Measurements from ENCODE around the gene ME1.
"Not testable (repeated sequence)": the region's sequence is repeated elsewhere in the genome, so short reads cannot be mapped to it uniquely, and the experiment has no call there.

Gene ME1

DNA sequence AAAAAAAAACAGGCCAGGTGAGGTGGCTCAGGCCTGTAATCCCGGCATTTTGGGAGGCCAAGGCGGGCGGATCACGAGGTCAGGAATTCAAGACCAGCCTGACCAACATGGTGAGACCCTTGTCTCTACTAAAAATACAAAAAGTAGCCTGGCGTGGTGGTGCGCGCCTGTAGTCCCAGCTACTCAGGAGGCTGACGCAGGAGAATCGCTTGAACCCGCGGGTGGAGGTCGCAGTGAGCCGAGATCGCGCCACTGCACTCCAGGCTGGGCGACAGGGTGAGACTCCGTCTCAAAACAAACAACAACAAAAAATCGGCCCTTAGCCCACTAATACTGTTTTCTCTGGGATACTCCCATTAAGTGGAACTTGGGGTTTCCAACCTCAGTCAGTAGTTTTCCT, 238.9 kb downstream of the ME1 start:
- H3K4me1 ChIP-seq (ENCODE audit: control insufficient read depth in 5 of 5, insufficient read depth in 5 of 5, low read length in 5 of 5): peaks cover 0 to 37% (median 26%) of the 10 kb centered on the region in 5 donors
- H3K9me3 ChIP-seq (ENCODE audit: control insufficient read depth in 5 of 5, low read length in 5 of 5); H3K27me3 ChIP-seq (ENCODE audit: control insufficient read depth in 5 of 5, insufficient read depth in 4 of 5, low read length in 5 of 5): not testable (repeated sequence)
- H3K27ac ChIP-seq (ENCODE audit: low read depth, low read length): peak overlapping the region; percentile 91
- H3K9ac ChIP-seq (ENCODE audit: low read length in 5 of 5): peak overlapping the region; percentile 69 to 98 (median 92)
- H3K4me3 ChIP-seq (ENCODE audit: low read depth in 1 of 5, low read length in 5 of 5): peak overlapping the region; percentile 79 to 94 (median 94)
- peaks cover 4 to 18% (median 14%) of the 10 kb centered on the region in 5 donors for H3K36me3 ChIP-seq (ENCODE audit: control insufficient read depth in 5 of 5, insufficient read depth in 5 of 5, low read length in 5 of 5)

GRCh38 chr6:83190626-83191025, 240.2 kb downstream of the ME1 start:
- H3K36me3 ChIP-seq (ENCODE audit: control insufficient read depth in 5 of 5, insufficient read depth in 5 of 5, low read length in 5 of 5): peaks cover 13 to 24% (median 14%) of the 10 kb centered on the region in 5 donors
- H3K4me1 ChIP-seq (ENCODE audit: control insufficient read depth in 5 of 5, insufficient read depth in 5 of 5, low read length in 5 of 5): peaks cover 0 to 37% (median 26%) of the 10 kb centered on the region in 5 donors
- no peaks in the 10 kb centered on the region for H3K27me3 ChIP-seq (ENCODE audit: control insufficient read depth in 5 of 5, insufficient read depth in 4 of 5, low read length in 5 of 5)
- H3K9me3 ChIP-seq (ENCODE audit: control insufficient read depth in 5 of 5, low read length in 5 of 5): no peaks in the 10 kb centered on the region
- peak overlapping the region in 2 of 5 donors; percentile 56 to 73 for H3K9ac ChIP-seq (ENCODE audit: low read length in 5 of 5)
- H3K4me3 ChIP-seq (ENCODE audit: low read depth in 1 of 5, low read length in 5 of 5): peak overlapping the region in 1 of 5 donors; percentile 29
- H3K27ac ChIP-seq (ENCODE audit: low read depth, low read length): peak overlapping the region; percentile 78

- Histone ChIP-seq H3K9me3 (ENCODE audit: control insufficient read depth in 5 of 5, low read length in 5 of 5) (no peaks in the 10 kb centered on the region), H3K27me3 (ENCODE audit: control insufficient read depth in 5 of 5, insufficient read depth in 4 of 5, low read length in 5 of 5) (no peaks in the 10 kb centered on the region), H3K36me3 (ENCODE audit: control insufficient read depth in 5 of 5, insufficient read depth in 5 of 5, low read length in 5 of 5) (peaks cover 19 to 31% (median 23%) of the 10 kb centered on the region in 5 donors), H3K27ac (ENCODE audit: low read depth, low read length) (no peak overlapping the region), H3K4me3 (ENCODE audit: low read depth in 1 of 5, low read length in 5 of 5) (no peak overlapping the region), H3K9ac (ENCODE audit: low read length in 5 of 5) (no peak overlapping the region), H3K4me1 (ENCODE audit: control insufficient read depth in 5 of 5, insufficient read depth in 5 of 5, low read length in 5 of 5) (peaks cover 0 to 30% (median 16%) of the 10 kb centered on the region in 5 donors)
These were observed 242.3 kb downstream of the ME1 start for GRCh38 chr6:83188501-83188900.

DNA sequence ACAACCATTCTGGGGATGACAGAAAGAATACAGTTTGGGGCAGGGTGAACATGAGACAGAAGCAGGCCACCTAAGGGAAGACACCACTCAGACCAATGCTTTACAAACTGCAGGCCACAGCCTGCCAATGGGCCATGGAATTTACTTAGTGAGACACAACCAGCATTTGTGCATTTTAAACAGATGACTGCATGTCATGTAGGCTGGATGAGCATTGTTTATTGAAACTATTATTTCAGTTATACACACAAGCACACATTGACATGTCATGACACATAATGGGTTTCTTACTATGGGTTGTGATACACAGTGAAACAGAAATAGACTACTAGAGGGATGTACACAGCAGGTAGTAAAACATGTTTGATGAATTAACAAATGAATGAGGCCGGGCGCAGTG, 245.8 kb downstream of the ME1 start:
- no peak overlapping the region for H3K9ac ChIP-seq (ENCODE audit: low read length in 5 of 5)
- H3K9me3 ChIP-seq (ENCODE audit: control insufficient read depth in 5 of 5, low read length in 5 of 5): no peaks in the 10 kb centered on the region
- peak overlapping the region; percentile 76 for H3K27ac ChIP-seq (ENCODE audit: low read depth, low read length)
- peaks cover 44 to 57% (median 46%) of the 10 kb centered on the region in 5 donors for H3K36me3 ChIP-seq (ENCODE audit: control insufficient read depth in 5 of 5, insufficient read depth in 5 of 5, low read length in 5 of 5)
- peaks cover 0 to 8% (median 0%) of the 10 kb centered on the region in 5 donors for H3K4me1 ChIP-seq (ENCODE audit: control insufficient read depth in 5 of 5, insufficient read depth in 5 of 5, low read length in 5 of 5)
- H3K4me3 ChIP-seq (ENCODE audit: low read depth in 1 of 5, low read length in 5 of 5): no peak overlapping the region
- H3K27me3 ChIP-seq (ENCODE audit: control insufficient read depth in 5 of 5, insufficient read depth in 4 of 5, low read length in 5 of 5): no peaks in the 10 kb centered on the region

DNA sequence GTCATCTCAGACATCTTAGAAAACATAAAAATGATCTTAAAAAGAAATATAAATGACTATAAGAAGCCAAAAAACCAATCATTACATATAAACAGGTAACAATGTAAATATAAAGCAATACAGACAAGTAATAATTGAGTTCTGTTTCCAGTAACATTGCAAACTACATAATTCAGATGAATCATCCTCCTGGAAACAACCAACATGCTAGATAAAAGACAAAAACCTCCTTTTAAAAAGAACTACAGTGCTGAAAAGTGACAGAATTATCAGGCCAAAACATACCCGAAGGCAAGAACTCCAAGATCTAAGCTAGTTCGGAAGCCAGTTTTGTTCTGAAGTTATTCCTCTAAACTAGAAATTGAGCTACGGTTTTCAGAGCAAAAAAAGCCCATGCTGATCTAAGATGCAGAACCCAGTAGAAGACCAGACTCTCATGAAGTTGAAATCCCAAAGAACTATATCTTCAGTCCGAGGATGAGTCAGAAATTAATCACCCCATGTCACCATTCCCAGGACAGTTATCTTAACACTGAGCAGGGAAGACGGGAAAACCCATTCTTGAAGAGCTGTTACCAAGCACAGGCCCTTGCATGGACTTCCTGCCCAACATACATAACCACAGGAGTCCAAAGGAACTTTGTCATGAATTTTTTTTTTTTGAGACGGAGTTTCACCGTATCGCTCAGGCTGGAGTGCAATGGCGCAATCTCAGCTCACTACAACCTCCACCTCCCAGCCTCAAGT, 247.6 kb downstream of the ME1 start:
- H3K4me3 ChIP-seq (ENCODE audit: low read depth in 1 of 5, low read length in 5 of 5): no peak overlapping the region
- H3K4me1 ChIP-seq (ENCODE audit: control insufficient read depth in 5 of 5, insufficient read depth in 5 of 5, low read length in 5 of 5): peaks cover 0 to 4% (median 0%) of the 10 kb centered on the region in 5 donors
- H3K27me3 ChIP-seq (ENCODE audit: control insufficient read depth in 5 of 5, insufficient read depth in 4 of 5, low read length in 5 of 5): no peaks in the 10 kb centered on the region
- no peaks in the 10 kb centered on the region for H3K9me3 ChIP-seq (ENCODE audit: control insufficient read depth in 5 of 5, low read length in 5 of 5)
- H3K27ac ChIP-seq (ENCODE audit: low read depth, low read length): peak overlapping the region; percentile 76
- no peak overlapping the region for H3K9ac ChIP-seq (ENCODE audit: low read length in 5 of 5)
- H3K36me3 ChIP-seq (ENCODE audit: control insufficient read depth in 5 of 5, insufficient read depth in 5 of 5, low read length in 5 of 5): peaks cover 49 to 60% (median 52%) of the 10 kb centered on the region in 5 donors

DNA sequence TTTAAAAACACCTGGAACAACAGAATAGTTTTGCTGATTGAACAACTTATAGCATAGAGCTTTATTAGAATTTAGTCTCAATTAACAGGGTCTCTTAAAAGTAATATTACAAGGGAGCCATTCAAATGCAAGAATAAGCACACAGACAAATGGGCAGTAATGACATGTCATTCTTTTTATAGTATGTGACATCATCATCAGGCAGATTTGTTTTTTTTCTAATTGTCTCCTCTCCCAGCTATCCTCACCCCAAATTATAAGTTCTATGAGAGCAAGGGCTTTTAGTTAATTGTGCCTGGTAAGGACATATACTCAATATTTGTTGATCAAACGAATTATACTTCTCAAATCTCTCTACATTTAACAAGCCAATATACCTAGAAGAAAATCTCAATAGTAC, 248.7 kb downstream of the ME1 start:
- H3K4me1 ChIP-seq (ENCODE audit: control insufficient read depth in 5 of 5, insufficient read depth in 5 of 5, low read length in 5 of 5): peaks cover 0 to 1% (median 0%) of the 10 kb centered on the region in 5 donors
- no peak overlapping the region for H3K4me3 ChIP-seq (ENCODE audit: low read depth in 1 of 5, low read length in 5 of 5)
- H3K27me3 ChIP-seq (ENCODE audit: control insufficient read depth in 5 of 5, insufficient read depth in 4 of 5, low read length in 5 of 5): no peaks in the 10 kb centered on the region
- H3K27ac ChIP-seq (ENCODE audit: low read depth, low read length): peak overlapping the region; percentile 76
- H3K9me3 ChIP-seq (ENCODE audit: control insufficient read depth in 5 of 5, low read length in 5 of 5): no peaks in the 10 kb centered on the region
- peaks cover 56 to 69% (median 59%) of the 10 kb centered on the region in 5 donors for H3K36me3 ChIP-seq (ENCODE audit: control insufficient read depth in 5 of 5, insufficient read depth in 5 of 5, low read length in 5 of 5)
- no peak overlapping the region for H3K9ac ChIP-seq (ENCODE audit: low read length in 5 of 5)

DNA sequence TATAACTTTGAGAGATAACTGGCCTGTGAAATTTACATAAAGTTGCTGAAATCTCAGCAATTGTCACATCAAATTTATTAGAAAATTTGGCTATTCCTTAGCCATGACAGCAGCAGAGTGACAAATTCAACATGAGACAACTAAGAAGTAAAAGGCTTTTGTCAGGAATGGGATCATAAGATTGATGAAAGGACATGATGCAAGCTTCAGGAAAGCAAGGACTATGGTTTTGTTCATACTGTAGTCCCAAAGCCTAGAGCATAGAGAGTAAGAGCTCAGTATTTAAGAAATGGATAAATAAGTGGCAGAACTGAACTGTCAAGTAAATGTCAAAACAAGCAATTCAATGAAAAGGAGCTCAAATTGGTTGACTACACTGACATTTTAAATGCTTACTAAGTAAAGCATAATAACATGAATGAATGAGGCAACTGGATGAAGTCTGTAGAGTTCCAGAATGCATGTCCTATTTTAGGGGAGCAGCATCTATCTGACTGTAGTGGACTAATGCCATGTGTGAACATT, 250.4 kb downstream of the ME1 start:
- no peaks in the 10 kb centered on the region for H3K27me3 ChIP-seq (ENCODE audit: control insufficient read depth in 5 of 5, insufficient read depth in 4 of 5, low read length in 5 of 5)
- no peak overlapping the region for H3K9ac ChIP-seq (ENCODE audit: low read length in 5 of 5)
- no peak overlapping the region for H3K27ac ChIP-seq (ENCODE audit: low read depth, low read length)
- H3K36me3 ChIP-seq (ENCODE audit: control insufficient read depth in 5 of 5, insufficient read depth in 5 of 5, low read length in 5 of 5): peaks cover 53 to 75% (median 69%) of the 10 kb centered on the region in 5 donors
- no peaks in the 10 kb centered on the region for H3K4me1 ChIP-seq (ENCODE audit: control insufficient read depth in 5 of 5, insufficient read depth in 5 of 5, low read length in 5 of 5)
- H3K9me3 ChIP-seq (ENCODE audit: control insufficient read depth in 5 of 5, low read length in 5 of 5): no peaks in the 10 kb centered on the region
- no peak overlapping the region for H3K4me3 ChIP-seq (ENCODE audit: low read depth in 1 of 5, low read length in 5 of 5)

DNA sequence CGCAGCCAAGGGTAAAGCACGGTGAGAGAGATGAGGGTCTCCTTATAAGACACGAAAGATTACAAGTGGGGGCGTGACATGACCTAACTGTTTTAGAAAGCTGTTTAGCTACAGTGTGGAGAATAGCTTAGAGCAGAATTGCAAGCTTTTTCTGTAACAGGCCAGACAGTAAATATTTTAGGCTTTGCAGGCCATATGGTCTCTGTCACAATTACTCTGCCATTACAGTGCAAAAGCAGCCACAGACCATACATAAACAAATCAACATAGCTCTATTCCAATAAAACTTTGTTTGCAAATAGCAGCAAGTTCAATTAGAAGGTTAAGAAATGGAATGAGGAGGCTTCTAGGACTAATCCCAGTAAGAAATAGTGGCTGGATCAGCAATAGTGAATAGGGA, 254.6 kb downstream of the ME1 start:
- Histone ChIP-seq H3K27me3 (ENCODE audit: control insufficient read depth in 5 of 5, insufficient read depth in 4 of 5, low read length in 5 of 5) (no peaks in the 10 kb centered on the region), H3K4me1 (ENCODE audit: control insufficient read depth in 5 of 5, insufficient read depth in 5 of 5, low read length in 5 of 5) (no peaks in the 10 kb centered on the region), H3K27ac (ENCODE audit: low read depth, low read length) (no peak overlapping the region), H3K9me3 (ENCODE audit: control insufficient read depth in 5 of 5, low read length in 5 of 5) (no peaks in the 10 kb centered on the region), H3K4me3 (ENCODE audit: low read depth in 1 of 5, low read length in 5 of 5) (no peak overlapping the region), H3K36me3 (ENCODE audit: control insufficient read depth in 5 of 5, insufficient read depth in 5 of 5, low read length in 5 of 5) (peaks cover 62 to 89% (median 76%) of the 10 kb centered on the region in 5 donors), H3K9ac (ENCODE audit: low read length in 5 of 5) (peak overlapping the region in 1 of 5 donors; percentile 62)

DNA sequence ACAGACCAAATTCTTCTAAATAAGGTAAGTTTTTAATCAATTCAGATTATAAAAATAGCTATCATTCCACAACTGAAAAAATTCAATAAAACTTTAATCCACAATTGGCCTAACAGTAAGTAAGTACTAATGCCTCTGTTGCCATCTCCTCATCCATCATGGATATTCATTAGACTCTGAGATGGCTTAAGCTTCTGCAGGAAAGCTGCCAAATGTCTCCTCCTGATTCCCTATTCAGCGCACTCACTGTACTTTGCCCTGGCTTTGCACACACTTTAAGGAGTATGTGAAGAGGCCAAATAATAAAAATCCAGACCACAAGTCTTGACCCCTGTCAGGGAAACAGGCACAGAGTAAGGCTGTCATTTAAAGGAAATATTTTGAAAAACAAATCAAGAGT, 261.3 kb downstream of the ME1 start:
- Histone ChIP-seq H3K27ac (ENCODE audit: low read depth, low read length) (no peak overlapping the region), H3K36me3 (ENCODE audit: control insufficient read depth in 5 of 5, insufficient read depth in 5 of 5, low read length in 5 of 5) (peaks cover 74 to 93% (median 84%) of the 10 kb centered on the region in 5 donors), H3K4me3 (ENCODE audit: low read depth in 1 of 5, low read length in 5 of 5) (no peak overlapping the region), H3K9ac (ENCODE audit: low read length in 5 of 5) (no peak overlapping the region), H3K27me3 (ENCODE audit: control insufficient read depth in 5 of 5, insufficient read depth in 4 of 5, low read length in 5 of 5) (no peaks in the 10 kb centered on the region), H3K9me3 (ENCODE audit: control insufficient read depth in 5 of 5, low read length in 5 of 5) (no peaks in the 10 kb centered on the region), H3K4me1 (ENCODE audit: control insufficient read depth in 5 of 5, insufficient read depth in 5 of 5, low read length in 5 of 5) (no peaks in the 10 kb centered on the region)

DNA sequence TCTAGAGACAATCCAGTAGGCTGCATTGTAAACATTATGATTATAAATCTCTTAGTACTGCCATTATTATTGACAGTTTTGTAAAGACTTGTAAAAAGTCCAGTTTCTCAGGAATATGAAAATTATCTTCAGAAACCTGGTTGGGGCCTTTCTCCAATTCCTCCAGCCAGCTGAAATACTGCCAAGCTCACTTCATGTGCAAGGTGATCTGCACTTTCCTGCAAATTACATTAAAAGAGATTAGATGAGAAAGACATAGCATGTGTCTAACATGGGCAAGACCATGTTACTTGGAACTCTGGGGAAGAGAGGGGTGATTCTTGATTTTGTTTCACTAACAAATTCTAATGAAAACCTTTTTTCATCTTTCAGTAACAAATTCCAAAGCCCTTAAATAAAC, 261.7 kb downstream of the ME1 start:
- no peaks in the 10 kb centered on the region for H3K9me3 ChIP-seq (ENCODE audit: control insufficient read depth in 5 of 5, low read length in 5 of 5)
- no peaks in the 10 kb centered on the region for H3K27me3 ChIP-seq (ENCODE audit: control insufficient read depth in 5 of 5, insufficient read depth in 4 of 5, low read length in 5 of 5)
- H3K4me1 ChIP-seq (ENCODE audit: control insufficient read depth in 5 of 5, insufficient read depth in 5 of 5, low read length in 5 of 5): no peaks in the 10 kb centered on the region
- no peak overlapping the region for H3K4me3 ChIP-seq (ENCODE audit: low read depth in 1 of 5, low read length in 5 of 5)
- H3K36me3 ChIP-seq (ENCODE audit: control insufficient read depth in 5 of 5, insufficient read depth in 5 of 5, low read length in 5 of 5): peaks cover 75 to 93% (median 81%) of the 10 kb centered on the region in 5 donors
- no peak overlapping the region for H3K27ac ChIP-seq (ENCODE audit: low read depth, low read length)
- no peak overlapping the region for H3K9ac ChIP-seq (ENCODE audit: low read length in 5 of 5)

Measured in subcutaneous abdominal adipose tissue (tissue), 5 donors.